Stimulated activated CD4-positive, alpha-beta T cell treated with anti-CD3 and anti-CD28 coated beads, Interleukin-12 subunit alpha, Interleukin-12 subunit beta, amount 100 ng/mL, for 4 hours (primary cell): ENCODE data around the gene SCML1.

ENCODE experiments used
- DNase-seq: peaks from one replicate; pipeline ENCODE4 v3.0.0-alpha.2; 2020

SCML1 gene, protein sequence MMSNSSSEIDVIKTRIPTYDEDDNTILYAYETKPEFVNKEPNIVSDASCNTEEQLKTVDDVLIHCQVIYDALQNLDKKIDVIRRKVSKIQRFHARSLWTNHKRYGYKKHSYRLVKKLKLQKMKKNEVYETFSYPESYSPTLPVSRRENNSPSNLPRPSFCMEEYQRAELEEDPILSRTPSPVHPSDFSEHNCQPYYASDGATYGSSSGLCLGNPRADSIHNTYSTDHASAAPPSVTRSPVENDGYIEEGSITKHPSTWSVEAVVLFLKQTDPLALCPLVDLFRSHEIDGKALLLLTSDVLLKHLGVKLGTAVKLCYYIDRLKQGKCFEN

DNA sequence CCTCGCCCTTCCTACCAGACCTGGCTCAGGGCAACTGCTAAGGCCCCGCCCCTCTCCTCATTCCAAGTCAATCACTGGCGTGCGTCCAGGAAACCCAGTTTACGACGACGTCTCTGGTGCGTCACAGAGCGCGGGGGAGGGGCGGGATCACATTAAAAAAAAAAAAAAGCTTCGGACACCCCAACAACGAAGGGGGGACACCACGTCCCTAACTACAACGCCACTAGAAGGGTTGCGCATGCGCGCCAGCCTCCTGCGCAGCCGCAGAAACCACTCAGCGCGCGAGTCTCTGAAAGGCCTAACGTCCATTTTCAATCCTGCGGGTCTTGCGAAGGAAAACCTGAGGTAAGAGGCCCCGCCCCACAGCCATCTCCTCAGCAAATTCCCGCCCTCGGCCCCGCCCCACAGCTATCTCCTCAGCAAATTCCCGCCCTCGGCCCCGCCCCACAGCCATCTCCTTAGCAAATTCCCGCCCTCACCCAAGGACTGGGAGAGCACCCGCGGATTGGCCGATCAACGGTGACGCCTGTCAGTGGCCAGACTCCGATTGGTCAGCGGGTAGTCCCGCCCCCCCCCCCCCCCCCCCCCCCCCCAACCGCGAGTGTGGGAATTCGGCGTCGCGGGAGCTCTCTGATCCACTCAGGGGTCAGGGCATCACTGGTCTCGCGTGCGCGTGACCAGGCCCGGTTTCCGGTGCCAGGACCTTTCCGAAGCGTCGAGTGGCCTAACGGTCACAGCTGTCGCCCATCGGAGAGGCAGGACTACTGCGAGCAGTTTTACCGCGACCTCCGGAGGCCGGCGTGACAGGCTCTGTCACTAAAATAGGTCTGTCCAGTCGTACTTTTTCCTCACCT lies at the start of gene SCML1:
TSS of gene SCML1 (plus strand) at position 638 of the 854 bp plus-strand sequence. CDS start 6,694 bp downstream, outside the sequence.
- DNase-seq, result peak; percentile 87

DNA sequence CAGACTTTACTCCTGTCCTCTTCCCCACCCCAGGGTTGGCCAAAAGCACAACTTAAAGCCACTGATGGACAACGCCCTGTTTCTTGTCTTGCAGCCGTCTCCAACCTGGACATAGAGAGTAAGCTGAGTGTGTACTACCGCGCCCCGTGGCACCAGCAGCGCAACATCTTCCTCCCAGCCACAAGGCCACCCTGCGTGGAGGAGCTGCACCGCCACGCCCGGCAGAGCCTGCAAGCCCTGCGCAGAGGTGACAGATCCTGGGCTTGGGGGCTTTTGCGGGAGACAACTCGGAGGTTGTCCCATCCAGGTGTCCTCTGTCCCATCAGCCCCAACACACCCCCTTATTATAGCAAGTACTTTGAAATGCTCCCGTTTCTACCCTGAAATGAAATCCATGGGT lies 49.6 kb upstream of the SCML1 start:
- DNase-seq, result no peak

DNA sequence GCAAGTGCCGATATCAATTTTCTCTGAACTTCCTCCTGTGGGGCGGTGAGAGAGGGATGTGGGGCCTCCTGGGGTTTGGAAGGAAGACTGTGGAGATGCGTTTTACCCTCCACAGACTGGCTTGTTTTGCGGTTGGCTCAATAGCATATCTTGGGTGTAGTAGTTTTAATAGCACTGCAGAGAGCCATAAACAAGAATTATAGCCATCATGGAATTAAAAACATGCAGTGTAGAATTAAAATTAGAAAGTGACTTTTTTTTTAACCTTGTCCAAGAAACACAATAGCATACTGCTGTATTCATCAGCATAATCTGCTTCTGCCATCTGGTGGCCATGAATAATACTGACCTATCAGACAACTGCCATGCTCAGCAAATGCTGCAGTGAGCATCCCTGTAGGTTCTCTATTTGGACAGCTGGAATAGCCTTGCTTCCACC lies 47.3 kb upstream of the SCML1 start:
- peak; percentile 2 for DNase-seq

DNA sequence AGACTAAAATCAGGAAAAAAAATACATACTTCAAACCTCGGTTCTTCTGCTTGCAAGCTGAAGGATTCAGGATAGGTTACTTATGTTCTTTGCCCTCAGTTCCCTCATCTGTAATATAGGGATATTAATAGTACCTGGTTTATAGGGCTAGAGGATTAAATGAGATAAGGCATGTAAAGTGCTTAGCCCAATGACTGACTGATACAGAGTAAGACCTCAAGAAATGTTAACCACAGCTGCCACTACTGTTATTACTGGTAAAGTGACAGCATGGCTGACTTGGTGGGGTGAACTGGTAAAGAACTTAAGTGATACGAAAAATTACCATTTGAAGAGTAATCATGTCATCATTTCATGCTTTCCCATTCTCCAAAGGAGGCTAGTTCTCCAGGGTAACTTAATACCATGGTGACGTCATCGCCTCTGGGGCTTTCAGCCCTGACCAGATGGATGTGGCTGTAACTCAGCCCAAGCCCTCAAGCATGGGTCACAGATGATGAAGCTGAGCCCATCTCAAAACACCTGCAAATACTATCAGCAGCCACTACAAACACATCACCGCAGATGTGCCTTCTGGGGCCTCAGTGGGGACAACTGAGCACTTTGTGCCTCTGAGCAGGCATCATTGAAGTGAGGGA lies 44.5 kb upstream of the SCML1 start:
- no peak for DNase-seq

DNA sequence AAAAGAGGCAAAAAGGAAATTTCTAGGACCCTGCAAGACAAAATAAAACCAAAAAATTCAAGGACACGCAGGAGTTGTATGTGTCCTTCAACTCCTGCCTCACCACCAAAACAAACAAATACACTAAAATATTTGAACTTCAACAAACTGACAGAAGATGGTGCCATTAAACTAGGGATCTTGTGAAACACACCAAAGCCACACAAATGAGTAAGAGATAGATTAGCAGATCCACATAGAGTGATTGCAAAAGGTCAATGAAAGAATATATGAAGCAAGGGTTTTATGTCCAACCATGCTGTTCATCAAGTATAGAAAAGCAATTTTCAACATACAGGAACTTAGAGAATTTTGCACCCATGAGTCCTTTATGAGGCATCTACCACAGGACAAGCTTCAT lies 40.1 kb upstream of the SCML1 start:
- no peak for DNase-seq

DNA sequence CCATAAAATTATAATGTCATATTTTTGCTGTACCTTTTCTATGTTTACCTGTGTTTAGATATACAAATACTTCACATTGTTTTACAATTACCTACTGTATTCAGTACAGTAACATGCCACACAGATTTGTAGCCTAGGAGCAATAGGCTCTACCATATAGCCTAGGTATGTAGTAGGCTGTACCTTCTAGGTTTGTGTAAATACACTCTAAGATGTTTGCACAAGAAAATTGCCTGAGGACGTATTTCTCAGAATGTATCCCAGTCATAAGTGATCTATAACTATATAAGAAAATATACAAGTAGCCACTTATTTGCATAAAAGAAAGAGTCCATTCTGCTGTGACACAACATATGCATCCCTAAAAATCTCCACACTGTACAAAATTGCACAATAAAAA lies 36.3 kb upstream of the SCML1 start:
- no peak for DNase-seq

DNA sequence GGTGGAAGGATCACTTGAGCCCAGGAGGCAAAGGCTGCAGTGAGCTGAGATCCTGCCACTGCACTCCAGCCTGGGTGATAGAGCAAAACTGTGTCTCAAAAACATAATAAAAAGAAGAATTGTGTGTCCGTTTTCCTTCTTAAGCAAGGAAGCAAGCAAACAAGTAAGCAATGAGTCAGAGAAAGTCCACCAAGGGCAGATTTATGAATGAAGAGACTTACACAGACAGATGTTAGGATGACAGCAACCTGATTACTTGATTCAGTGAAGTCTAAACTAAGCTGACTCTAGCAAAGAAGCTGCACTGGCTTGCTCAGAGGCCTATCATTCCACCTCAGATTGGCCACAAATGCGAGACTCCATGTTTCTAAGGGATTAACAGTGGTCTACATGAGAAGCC lies 34.1 kb upstream of the SCML1 start:
- DNase-seq, result no peak

DNA sequence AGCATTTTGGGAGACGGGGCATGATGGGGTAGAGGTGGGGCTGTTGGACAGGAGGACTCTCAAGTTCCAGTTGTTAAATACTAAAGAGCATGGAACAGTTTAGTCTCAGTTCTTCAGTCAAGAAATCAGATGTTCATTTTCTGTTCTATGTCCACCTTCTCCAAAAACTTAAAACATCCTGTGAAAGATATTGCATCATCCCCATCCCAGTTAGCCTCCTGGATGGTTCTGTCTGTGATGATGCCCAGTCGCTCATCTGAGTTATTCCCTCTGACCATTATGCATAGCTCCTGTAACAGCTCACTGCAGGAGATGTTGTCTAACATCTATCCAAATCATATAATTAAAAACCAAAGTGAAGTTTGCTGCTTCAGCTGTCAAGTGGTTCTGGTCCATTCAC lies 32.1 kb upstream of the SCML1 start:
- no peak for DNase-seq

DNA sequence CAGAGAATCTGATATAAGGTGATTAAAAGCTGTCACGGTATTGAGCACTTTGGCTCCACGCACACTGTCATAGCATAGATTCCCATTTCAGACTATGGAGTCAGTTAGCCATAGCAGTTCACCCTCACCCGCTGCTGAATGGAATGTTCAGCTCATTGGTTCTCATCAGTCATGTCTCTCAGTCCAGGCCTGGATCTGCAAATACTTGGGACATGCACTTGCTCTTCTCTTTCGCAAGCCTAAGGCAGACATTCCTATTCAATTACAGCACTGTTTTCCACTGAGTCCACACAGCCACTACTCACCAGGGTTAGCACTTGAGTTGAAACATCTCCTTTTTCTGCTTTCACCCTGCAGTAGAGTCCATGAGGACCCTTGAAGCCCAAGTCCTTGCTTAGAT lies 30.6 kb upstream of the SCML1 start:
- no peak for DNase-seq

DNA sequence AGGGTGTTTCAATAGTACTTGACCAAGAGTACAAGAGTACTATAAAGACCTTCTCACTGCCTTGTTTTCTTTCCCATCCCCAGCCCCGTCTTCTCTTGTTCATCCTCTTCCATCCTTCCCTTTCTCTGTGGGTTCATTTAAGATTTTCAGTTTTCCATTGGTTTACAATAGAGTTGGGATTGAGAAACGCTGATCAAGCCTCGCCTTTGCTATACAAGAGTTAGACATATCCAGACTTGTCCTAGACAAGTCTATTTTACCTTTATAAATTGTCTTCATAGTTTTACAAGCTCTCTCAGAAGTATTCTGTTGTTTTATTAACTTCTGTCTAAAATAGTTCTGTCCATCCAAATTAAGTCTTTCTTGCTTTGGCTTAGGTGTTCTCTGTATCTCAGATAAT lies 29.6 kb upstream of the SCML1 start:
- DNase-seq, result no peak

DNA sequence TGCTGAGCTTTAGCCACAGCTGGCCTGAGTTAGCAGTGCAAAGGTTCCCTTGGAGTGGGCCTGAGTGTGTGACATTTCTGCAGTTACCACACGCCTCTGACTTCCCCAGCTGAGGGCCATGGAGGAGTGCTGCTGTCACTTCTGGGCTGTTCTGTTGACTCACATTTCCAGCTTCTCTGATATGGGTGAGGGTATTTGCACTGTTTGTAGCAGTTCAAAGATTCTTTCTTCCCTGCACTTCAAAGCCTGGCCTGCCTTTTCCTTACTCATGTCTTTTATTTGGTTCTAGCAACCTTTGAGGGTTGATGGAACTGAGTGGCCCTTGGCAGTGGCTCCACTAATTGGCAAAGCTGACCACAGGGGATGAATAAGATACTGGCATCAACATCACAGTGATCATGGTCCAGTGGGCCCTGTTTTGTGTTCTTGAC lies 26.4 kb upstream of the SCML1 start:
- DNase-seq, result no peak

DNA sequence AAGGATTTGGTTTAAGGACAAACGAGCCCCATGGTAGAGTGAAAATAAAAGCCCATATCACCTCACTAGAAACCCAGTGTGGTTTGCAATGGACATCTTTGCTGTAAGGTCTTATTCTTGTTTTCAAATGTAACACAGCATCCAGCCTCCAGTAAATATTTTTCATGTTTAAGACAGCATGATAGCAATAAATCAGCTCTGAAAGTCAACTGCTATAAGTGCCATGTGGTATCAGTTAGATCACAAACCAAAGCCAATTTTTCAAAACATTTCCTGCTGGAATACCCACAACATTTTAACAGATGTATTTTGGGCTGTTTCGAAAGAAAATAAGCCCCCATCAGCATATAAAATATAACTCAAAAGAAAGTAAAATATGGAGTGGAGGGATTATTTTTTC lies 24.0 kb upstream of the SCML1 start:
- no peak for DNase-seq

DNA sequence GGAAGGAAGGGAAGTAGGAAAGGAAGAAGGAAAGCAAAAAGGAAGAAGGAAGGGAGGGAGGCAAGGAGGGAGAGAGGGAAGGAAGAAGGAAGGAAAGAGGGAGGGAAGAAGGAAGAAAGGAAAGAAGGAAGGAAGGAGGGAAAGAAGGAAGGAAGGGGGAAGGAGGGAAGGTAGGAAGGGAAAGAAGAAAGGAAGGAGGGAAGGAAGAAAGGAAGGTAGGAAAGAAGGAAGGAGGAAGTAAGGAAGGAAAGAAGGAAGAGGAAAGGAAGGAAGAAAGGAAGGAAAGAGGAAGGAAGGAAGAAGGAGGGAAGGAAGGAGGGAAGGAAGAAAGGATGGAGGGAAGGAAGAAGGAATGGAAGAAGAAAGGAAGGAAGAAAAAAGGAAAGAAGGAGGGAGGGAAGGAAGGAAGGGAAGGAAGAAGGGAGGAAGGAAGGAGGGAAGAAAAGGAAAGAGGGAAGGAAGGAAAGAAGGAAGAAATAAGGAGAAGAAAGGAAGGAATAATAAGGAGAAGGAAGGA lies 18.6 kb upstream of the SCML1 start:
- DNase-seq, result no peak

DNA sequence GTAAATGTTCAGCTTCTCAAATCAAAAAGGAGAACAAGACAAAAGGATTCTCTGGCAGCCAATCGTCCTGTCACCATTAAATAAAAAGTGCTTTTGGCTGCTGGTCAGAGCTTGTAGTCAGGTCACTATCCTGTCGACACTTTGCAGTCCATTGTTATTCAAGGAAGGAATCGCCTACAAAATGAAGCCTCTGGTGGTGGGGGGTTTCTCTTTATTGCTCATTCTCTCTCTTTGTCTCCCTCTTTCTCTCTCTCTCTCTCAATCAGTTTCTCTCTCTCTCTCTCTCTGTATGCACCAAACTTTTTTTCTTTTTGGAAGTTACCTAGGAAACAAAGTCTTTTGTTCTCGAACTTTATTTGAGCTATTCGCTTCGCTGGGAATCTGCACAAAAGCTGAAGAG lies 17.6 kb upstream of the SCML1 start:
- no peak for DNase-seq

DNA sequence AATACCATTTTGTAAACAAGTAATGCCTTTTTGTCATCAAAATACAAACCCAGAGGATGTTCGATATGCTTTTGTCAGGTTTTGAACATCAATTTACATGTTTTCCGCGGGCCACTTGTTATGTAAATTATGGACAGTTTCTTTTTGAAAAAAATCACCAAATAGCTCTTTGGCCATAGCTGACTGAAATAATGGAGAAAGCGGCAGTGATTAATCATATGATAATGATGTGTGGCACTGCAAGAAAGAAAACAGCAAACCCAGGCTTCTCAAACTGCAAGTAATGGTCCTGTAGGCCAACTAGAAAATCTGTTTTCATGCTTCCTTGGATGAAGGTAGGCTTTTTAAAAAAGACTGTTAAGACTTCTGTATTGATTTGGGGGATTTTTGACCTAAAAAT lies 15.6 kb upstream of the SCML1 start:
- DNase-seq, result no peak

DNA sequence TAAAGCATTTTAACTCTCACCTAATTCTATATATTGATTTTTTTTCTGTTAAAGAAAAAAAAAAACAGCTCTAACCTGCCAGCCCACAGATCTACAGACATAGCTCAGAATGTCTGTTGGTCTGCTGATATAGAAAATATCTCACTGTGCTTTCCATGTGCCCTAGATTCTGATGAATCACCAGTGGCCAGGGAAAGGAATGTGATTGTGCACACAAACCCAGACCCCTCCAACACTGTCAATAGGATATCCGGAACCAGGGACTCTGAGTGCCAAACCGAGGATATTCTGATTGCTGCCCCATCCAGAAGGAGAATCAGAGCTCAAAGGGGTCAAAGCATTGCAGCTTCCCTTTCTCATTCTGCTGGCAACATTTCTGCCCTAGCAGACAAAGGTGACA lies 12.1 kb upstream of the SCML1 start:
- DNase-seq, result no peak

DNA sequence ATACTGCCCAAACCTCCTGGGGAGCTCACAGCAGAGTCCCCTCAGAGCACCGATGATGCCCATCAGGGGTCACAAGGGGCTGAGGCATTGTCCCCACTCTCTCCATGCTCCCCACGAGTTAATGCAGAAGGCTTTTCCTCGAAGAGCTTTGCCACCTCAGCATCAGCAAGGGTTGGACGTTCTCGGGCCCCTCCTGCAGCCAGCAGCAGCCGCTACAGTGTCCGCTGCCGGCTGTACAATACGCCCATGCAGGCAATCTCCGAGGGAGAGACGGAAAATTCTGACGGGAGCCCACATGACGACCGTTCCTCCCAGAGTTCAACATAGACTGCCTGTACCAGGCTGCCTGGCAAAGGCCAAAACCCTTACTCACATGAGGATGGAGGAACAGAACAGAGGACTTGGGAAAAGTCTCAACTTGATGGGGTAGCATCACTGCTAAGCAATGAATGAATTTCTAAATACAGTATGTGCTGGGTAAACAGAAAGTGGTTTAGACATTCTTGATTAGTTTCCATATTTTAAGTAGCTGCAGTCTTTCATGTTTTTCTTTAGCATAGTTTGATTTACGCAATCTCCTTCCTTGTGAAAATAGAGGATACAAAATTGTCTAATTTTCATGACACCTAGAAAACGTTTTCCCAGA lies 5.0 kb upstream of the SCML1 start:
- DNase-seq, result no peak

DNA sequence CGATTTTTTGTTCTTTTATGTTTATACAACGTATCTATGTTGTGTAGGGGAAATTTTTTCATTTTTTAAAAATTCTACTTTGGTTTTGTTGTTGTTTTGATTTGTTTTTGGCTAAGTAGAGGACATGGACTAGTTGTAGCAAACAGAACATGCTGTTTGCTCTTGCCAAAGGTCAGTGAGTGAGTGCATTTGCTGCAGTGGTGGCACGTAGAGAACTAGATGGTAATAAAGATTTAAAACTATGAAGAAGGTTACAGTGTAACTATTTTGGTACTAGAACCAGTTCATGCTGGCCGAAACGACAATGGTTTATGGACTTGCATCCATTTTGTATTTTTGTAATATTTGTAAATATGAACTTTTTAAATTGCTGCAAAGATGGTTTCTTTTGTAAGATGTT lies 1.9 kb upstream of the SCML1 start:
- DNase-seq, result no peak

DNA sequence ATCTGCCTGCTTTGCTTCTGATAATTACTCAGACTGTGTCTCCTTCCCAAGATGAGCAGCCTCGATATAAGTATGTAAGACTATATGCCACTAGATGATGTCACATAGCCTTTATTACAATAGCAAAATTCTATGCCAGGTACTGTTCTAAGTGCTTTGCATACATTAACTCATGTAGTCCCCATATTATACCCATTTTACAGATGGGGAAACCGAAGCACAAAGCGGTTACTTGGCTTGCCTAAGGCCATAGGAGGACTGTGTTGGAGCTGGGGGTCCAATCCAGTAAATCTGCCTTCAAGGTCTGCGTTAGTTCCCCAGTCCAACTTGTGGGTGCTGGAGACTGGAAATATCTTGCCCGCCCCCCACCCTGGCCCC lies 826 bp upstream of the SCML1 start:
- no peak for DNase-seq

DNA sequence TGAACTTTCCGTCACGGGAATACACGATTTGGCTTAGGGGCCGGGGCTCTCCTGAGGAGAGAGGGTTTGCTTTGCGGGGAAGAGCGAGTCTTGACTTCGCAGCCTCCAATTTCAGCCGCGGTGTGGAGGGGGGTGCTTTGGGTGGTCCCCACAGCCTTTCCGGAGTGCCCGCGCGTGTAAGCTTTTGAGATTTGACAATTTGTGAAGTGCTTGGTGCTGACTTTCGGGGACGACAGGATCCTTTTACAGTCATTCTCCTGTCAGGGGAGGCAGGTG lies 355 bp downstream of the SCML1 start:
- DNase-seq, result no peak

DNA sequence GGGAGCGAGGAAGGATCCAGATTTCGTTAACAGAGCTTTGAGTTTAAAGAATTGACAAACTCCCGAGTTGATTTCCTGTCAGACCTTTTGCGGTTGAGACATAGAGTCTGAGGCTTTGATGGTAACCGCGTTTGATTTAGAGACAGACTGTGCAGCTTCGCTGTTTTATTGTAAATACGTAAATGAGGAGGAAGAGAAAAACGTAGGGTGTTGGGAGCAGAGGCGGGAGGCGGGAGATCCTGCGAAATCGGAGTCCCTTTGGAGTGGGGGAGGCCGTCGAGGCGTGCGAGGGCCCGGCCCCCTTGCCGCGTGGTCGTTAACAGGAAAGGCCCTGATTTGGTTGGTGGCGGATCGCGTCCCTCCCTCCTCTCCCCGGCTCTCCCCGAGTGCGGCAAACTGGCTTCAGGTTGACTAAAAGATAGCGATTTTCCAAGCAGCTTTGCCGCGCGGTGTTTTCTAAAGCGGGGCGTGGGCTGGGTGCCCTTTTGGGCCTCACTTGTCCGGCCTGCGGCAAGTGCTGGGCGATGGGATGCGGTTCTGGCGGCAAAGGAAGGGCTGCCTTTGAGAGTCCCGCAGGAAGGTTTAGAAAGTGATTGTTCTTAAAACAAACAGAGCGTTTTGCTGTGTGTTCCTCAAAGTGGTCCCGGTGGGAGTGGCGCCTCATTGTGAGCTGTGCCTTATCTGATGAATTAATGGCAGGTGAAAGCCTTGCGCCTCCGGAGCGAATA lies 857 bp downstream of the SCML1 start:
- peak; percentile 9 for DNase-seq

DNA sequence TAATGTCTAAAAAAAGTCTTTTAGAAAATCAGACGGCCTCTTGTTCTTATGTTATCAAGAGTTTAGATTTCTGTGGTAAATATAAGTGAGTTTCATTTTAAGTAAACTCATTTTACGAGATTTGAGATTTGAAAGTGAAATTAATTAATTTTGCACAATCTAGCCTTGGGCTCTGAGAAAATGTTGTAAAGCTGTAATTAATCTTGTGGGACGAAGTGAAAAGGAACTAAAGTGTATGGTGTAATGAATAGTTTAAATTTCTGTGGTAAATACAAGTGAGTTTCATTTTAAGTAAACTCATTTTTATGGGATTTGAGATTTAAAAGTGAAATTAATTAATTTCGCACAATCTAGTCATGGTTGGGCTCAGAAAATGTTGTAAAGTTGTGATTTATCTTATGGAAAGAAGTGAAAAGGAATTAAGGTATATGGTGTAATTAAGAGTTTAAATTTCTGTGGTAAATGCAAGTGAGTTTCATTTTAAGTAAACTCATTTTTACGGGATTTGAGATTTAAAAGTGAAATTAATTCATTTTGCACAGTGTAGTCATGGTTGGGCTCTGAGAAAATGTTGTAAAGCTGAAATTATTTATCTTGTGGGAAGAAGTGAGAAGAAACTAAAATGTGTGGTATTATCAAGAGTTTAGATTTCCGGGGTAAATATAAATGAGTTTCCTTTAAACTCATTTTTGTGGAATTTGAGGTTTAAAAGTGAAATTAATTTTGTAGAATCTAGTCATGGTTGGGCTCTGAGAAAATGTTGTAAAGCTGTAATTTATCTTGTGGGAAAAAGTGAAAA lies 1.6 kb downstream of the SCML1 start:
- DNase-seq, result no peak
